Naive thymus-derived CD8-positive, alpha-beta T cell (primary cell): ENCODE measurements around the gene DKK3. TPM values are rescaled to one million over a fixed set of nuclear protein-coding genes. Genes with fewer than 3 reads are reported as not detected.

Experiments
- ATAC-seq, 2 donors: fragments of 150-1000 bp; cut with Tn5 transposase in 1 of 2; sonication (Bioruptor Pico), chemical (Tn5 transposase) in 1 of 2; 1 replicate in 1 of 2; 2 replicates in 1 of 2; pipeline ENCODE4 v1.10.0; 2021; ENCODE audit warnings: mild to moderate bottlenecking in 2 of 2, moderate library complexity in 2 of 2
- POLR2A ChIA-PET: fragments of 350-600 bp; sonication (Branson Sonifier 250); formaldehyde crosslinking; loops from one replicate; lab custom pipeline; 2021; ENCODE audit warnings: antibody characterized with exemption; lab: Charles Lee
- DNase-seq, 10 donors: peaks; one replicate each; pipeline versions ENCODE4 v3.0.0 to v3.0.0-alpha.2; 2020 to 2022
- H3K27ac Mint-ChIP-seq, 10 donors: one replicate each; pipeline ENCODE4 v1.8.0; 2020 to 2022; ENCODE audit warnings: mild to moderate bottlenecking in 10 of 10, mixed read lengths in 10 of 10, moderate library complexity in 4 of 10, inconsistent platforms in 1 of 10
- H3K27me3 Mint-ChIP-seq, 5 donors: one replicate each; pipeline ENCODE4 v1.8.0; 2021 to 2022; ENCODE audit warnings: mixed read lengths in 5 of 5
- H3K36me3 Mint-ChIP-seq, 3 donors: one replicate each; pipeline ENCODE4 v1.8.0; 2020 to 2022; ENCODE audit warnings: mixed read lengths in 3 of 3, mild to moderate bottlenecking in 2 of 3, inconsistent platforms in 1 of 3
- H3K4me1 Mint-ChIP-seq, 4 donors: one replicate each; pipeline ENCODE4 v1.8.0; 2021 to 2022; ENCODE audit warnings: mixed read lengths in 4 of 4
- H3K4me3 Mint-ChIP-seq, 10 donors: one replicate each; pipeline ENCODE4 v1.8.0; 2020 to 2022; ENCODE audit warnings: mild to moderate bottlenecking in 10 of 10, mixed read lengths in 10 of 10, moderate library complexity in 6 of 10, inconsistent platforms in 1 of 10
- H3K9me3 Mint-ChIP-seq, 9 donors: one replicate each; pipeline ENCODE4 v1.8.0; 2020 to 2022; ENCODE audit warnings: mixed read lengths in 9 of 9, mild to moderate bottlenecking in 3 of 9, inconsistent platforms in 1 of 9, moderate library complexity in 1 of 9
- polyA plus RNA-seq, 3 donors: library from polyadenylated mRNA; unstranded; fragments of 300-500 nt; fragmentation: Illumina TruSeq; gene quantifications; one replicate each; pipeline ENCODE4 v1.2.3, GENCODE V29; 2021
- total RNA-seq, 8 experiments: library from RNA in 2 of 8; stranded (reverse) in 2 of 8; gene quantifications; one replicate each; pipeline ENCODE4 v1.2.3 and lab custom pipeline; 2021 to 2026

Gene DKK3
- total RNA-seq (10 to 100 TPM in 1 of 2 experiments, 1 to 10 TPM in 1; 8.6 to 10.3 TPM), polyA plus RNA-seq (10 to 100 TPM in 1 of 3 donors, 1 to 10 TPM in 2; 2.3 to 10.8 (median 8.4) TPM), total RNA-seq (lab: John Stamatoyannopoulos, UW) (0.08 to 12.1 (median 3.0) reads per million in 6 experiments)

DNA sequence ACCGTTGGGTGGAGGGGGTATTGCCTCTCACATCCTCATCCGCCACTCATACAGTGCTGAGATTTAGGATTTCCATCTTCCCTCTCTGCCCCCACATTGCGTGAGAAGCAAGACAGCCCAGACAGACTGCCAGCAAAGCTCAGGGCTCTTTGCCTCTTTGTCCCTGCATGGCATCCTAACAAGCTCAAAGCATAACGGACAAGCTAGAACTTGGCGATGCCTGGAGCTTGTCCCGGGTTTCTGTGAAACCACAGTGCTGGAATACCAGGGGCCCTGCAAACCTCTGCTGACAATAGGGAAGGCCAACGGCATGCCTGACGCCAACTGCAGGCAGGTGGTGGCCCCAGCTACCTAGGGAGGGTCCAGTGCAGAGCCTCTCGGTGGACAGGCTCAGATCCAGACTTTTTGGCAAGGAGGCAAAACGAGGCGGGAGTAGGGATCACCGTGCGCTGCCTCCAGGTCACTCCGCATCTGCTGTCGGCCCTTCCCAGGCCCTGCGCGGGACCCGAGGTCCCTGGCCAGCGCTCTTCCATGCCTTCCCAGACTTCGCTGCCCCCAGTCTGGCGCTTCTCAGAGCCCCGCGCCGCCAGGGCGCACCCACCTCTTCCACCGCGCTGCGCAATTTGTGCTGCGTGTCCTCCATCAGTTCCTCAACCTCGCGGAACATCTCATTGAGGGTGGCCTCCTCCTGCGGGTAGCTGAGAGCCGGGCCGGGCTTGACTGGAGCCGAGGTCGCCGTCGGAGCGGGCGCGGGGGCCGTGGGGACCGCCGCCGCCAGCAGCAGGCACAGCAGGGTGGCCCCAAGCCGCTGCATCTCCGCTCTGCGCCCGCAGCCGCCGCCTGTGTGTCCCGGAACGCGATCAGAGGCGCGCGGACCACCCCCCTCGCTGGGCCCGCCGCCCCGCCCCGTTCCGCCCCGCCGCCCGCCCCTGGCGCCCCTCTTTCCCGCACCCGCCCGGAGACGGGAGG lies at the start of gene DKK3:
DKK3 (minus strand) TSS at position 858 of the 969 bp plus-strand sequence; CDS start at position 814, 44 bp downstream.
- Mint-ChIP-seq H3K27ac (peak within 1 kb of the TSS in 3 of 10 donors; percentile 36 to 75 (median 50)), H3K27me3 (peaks cover 42 to 85% (median 67%) of the 10 kb centered on the region in 5 donors), H3K9me3 (no peaks in the 10 kb centered on the region), H3K36me3 (no peaks in the 10 kb centered on the region), H3K4me1 (peaks cover 8 to 25% (median 17%) of the 10 kb centered on the region in 4 donors), H3K4me3 (peak within 1 kb of the TSS; percentile 65 to 85 (median 77))
- POLR2A ChIA-PET = interaction anchor here (0.9 to 3.7 kb wide), 2 partner anchors 10 to 12 kb away, joined by 3 to 15 read pairs; no protein-coding TSS in a partner anchor
- peak in 4 of 10 donors; percentile 6 to 23 (median 10) for DNase-seq
- ATAC-seq = peak; percentile 64 to 76

DNA sequence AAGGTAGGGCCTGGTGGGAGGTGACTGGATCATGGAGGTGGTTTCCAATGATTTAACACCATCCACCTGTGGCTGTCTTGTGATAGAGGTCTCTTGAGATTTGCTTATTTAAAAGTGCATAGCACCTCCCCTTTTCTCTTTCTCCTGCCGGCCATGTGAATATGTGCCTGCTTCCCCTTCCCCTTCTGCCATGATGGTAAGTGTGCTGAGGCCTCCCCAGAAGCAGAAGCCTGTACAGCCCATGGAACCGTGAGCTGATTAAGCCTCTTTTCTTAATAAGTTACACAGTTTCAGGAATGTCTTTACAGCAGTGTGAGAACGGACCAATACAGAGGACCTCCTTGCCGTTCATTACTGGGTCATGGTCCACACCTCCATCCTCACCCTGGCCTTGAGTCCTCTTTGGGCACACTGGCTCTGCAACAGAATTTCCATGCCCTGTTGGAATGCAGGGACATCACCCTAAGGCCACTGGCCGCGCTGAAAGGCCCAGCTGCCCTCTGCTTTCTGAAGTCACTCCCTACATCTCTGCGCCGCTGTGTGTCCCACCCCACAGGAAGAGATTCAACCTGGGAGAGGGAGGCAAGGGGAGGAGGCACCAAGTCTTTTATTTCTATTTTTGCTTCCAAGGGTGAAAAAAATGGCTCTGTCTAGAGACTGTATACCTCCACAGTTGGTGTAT lies 49.0 kb upstream of the DKK3 start:
- H3K4me3 Mint-ChIP-seq = no peak overlapping the region
- ATAC-seq (no peak), DNase-seq (no peak)
- H3K27ac Mint-ChIP-seq = peak overlapping the region in 2 of 10 donors; percentile 72 to 77
- H3K9me3 Mint-ChIP-seq = no peaks in the 10 kb centered on the region
- H3K36me3 Mint-ChIP-seq = no peaks in the 10 kb centered on the region
- H3K27me3 Mint-ChIP-seq = no peaks in the 10 kb centered on the region
- H3K4me1 Mint-ChIP-seq = peaks cover 0 to 6% (median 2%) of the 10 kb centered on the region in 4 donors
- POLR2A ChIA-PET = interaction anchor here (0.6 kb wide), 1 partner anchor 191 kb away, joined by 3 read pairs; no protein-coding TSS in a partner anchor

DNA sequence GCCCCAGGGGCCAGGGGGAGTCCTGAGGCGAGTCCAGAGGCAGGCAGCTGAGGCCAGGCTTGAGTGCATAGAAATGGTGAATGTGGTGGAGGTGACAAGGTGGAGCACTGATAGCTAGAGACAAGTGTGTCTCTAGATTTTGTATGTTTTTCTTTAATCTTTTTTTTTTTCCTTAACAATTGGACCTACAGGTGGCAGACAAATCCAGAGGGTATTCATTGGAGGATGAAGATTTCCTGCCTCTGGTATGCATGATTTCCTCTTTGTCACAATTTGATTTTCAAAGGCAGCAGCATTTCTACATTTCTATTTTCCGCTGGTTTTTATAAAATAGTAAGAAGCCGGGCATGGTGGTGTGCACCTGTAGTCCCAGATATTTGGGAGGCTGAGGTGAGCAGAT lies 47.7 kb upstream of the DKK3 start:
- Mint-ChIP-seq H3K27ac (peak overlapping the region in 2 of 10 donors; percentile 46 to 51), H3K4me1 (no peaks in the 10 kb centered on the region), H3K9me3 (no peaks in the 10 kb centered on the region), H3K27me3 (no peaks in the 10 kb centered on the region), H3K4me3 (no peak overlapping the region), H3K36me3 (no peaks in the 10 kb centered on the region)
- ATAC-seq (no peak), DNase-seq (no peak)
- POLR2A ChIA-PET = no interaction called here

DNA sequence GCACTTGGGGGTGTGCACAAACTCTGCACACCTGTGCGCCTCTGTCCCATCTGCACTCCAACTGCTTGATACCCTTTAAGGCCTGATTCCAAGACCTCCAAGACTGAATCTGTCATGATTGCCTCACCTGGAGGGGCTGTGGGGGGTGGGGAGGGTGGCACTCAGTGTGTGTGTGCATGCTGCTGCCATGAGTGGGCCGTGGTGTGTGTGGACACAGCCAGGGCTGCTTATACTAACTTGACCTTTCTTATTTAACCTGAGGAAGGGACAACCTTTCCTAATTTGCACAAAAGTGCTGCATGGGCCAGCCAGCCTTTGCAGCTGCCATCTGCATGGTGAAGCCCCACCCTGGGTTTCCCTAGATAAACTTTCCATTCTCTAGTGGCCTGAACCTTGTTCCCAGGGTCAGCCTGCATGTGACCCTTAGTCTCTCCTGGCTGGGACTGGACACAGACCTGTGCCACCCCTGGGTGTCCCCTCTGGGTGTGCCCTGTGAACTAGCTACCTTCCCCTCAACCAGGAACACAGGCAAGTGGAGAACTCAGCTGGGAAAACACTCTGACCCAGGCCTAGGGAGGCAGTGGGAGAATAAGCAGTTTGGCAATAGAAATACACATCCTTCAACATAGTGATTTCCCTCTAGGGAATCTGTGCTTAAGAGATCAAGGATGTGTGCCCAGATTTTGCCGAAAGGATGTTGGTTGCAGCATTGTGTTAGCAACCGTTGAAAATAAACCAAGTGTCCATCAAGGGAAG lies 45.4 kb upstream of the DKK3 start:
- Mint-ChIP-seq H3K9me3 (no peaks in the 10 kb centered on the region), H3K4me3 (no peak overlapping the region), H3K27me3 (no peaks in the 10 kb centered on the region), H3K27ac (no peak overlapping the region), H3K4me1 (no peaks in the 10 kb centered on the region), H3K36me3 (no peaks in the 10 kb centered on the region)
- DNase-seq (no peak), ATAC-seq (no peak)
- POLR2A ChIA-PET = no interaction called here

GRCh38 chr11:12052676-12053605 lies 44.5 kb upstream of the DKK3 start:
- POLR2A ChIA-PET = no interaction called here
- Mint-ChIP-seq H3K4me3 (no peak overlapping the region), H3K27ac (peak overlapping the region in 1 of 10 donors; percentile 17), H3K9me3 (no peaks in the 10 kb centered on the region), H3K4me1 (no peaks in the 10 kb centered on the region), H3K36me3 (no peaks in the 10 kb centered on the region), H3K27me3 (no peaks in the 10 kb centered on the region)
- DNase-seq (peak in 1 of 10 donors; percentile 13), ATAC-seq (peak in 1 of 2 donors; percentile 35)

DNA sequence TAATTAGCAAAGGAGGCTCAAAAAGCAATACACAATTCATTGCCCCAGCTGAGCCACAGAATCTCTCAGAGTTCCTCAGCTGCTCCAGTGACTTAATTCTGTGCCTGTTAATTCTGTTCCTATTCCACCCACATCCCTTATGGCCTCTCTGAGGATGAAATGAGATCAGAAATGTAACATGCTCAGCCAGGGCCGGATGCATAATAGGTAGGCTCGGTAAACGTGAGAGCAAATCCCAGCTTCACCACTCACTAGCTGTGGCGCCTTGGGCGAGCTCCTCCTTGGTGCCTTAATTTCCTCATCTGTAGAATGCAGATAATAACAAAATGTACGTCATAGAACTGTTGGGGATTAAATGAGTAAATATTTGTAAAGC lies 42.8 kb upstream of the DKK3 start:
- no peaks in the 10 kb centered on the region for H3K36me3 Mint-ChIP-seq
- peaks cover 0 to 9% (median 0%) of the 10 kb centered on the region in 5 donors for H3K27me3 Mint-ChIP-seq
- no peak overlapping the region for H3K27ac Mint-ChIP-seq
- ATAC-seq (no peak), DNase-seq (no peak)
- H3K4me3 Mint-ChIP-seq = no peak overlapping the region
- H3K4me1 Mint-ChIP-seq = peaks cover 3 to 7% (median 4%) of the 10 kb centered on the region in 4 donors
- H3K9me3 Mint-ChIP-seq = no peaks in the 10 kb centered on the region
- POLR2A ChIA-PET = interaction anchor here (1.3 kb wide), 1 partner anchor 10 kb away, joined by 3 read pairs; no protein-coding TSS in a partner anchor

GRCh38 chr11:12050470-12051286 lies 42.3 kb upstream of the DKK3 start:
- H3K27me3 Mint-ChIP-seq = peaks cover 0 to 9% (median 3%) of the 10 kb centered on the region in 5 donors
- H3K27ac Mint-ChIP-seq = no peak overlapping the region
- no peaks in the 10 kb centered on the region for H3K9me3 Mint-ChIP-seq
- ATAC-seq = no peak
- no peak for DNase-seq
- POLR2A ChIA-PET = interaction anchor here (1.3 kb wide), 1 partner anchor 11 kb away, joined by 3 read pairs; no protein-coding TSS in a partner anchor
- no peak overlapping the region for H3K4me3 Mint-ChIP-seq
- H3K36me3 Mint-ChIP-seq = no peaks in the 10 kb centered on the region
- H3K4me1 Mint-ChIP-seq = peaks cover 3 to 7% (median 4%) of the 10 kb centered on the region in 4 donors

DNA sequence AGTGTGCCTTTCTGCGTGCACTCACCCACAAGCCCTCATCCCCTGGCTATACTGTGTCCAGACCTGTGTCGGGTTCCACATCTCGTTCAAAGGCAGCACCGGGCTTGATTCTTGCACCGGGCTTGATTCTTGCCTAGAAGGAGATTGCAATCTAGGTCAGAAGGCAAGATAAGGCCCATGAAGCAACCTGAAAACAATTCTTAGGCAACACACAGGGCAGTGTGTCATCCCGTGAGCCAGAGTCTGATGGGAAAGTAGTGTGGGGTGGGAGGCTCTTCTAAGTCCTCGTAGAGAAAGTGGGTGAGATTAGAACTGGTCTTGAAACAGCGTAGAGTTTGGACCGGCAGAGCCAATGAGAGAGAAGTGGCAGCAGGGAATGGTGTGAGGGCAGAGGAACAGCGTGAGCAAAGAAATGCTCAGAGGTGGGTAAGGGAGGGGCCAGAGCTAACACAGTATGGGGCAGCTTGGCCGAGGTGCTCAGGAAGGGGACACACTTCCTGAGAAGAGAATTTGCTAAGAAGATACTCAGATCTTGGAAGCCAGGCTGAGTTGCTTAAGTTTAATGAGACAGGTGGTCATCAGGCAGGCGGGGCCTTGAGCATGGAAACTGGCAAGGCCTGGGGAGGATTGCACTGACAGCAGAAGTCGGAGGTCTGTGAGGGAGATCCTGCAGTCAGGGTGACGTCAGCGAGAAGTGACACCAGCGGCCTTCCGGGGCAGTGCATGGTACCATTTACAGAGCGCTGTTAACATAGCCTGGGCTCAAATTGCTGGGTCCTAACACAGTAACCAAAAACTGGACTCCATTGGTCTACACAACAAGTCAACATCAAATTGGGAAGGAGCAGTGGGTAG lies 40.7 kb upstream of the DKK3 start:
- DNase-seq (no peak), ATAC-seq (no peak)
- Mint-ChIP-seq H3K27me3 (peaks cover 0 to 15% (median 3%) of the 10 kb centered on the region in 5 donors), H3K36me3 (no peaks in the 10 kb centered on the region), H3K4me1 (peaks cover 3 to 7% (median 4%) of the 10 kb centered on the region in 4 donors), H3K27ac (peak overlapping the region in 1 of 10 donors; percentile 17), H3K4me3 (no peak overlapping the region), H3K9me3 (no peaks in the 10 kb centered on the region)
- POLR2A ChIA-PET = no interaction called here

DNA sequence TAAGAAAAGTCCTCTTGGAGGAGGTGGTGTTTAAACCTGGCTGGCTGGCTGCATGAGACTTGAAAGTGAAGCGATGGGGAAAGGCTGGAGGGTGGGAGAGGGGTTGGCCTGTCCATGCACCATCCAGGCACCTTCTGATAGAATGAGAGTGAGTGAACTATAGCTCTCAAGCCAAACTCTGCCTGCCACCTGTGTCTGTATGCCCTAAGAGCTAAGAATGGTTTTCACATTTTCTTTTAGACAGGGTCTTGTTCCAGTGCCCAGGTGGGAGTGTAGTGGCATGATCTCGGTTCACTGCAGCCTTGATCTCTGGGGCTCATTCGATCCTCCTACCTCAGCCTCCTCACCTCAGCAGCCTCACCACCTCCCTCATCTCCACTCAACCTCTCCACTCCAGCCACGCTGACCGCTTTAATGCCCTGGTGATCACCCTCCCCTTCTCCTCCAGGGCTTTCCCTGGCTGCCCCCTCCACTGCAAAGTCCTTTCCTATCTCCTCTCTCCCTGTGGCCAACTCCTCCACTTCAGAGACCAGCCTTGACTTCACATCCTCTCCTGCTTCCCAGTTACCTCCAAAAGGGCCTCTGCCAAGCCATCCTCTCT lies 38.3 kb upstream of the DKK3 start:
- DNase-seq = no peak
- ATAC-seq = no peak
- Mint-ChIP-seq H3K4me3 (no peak overlapping the region), H3K4me1 (peaks cover 3 to 7% (median 4%) of the 10 kb centered on the region in 4 donors), H3K27ac (peak overlapping the region in 1 of 10 donors; percentile 75), H3K36me3 (no peaks in the 10 kb centered on the region), H3K9me3 (no peaks in the 10 kb centered on the region), H3K27me3 (peaks cover 0 to 17% (median 3%) of the 10 kb centered on the region in 5 donors)
- POLR2A ChIA-PET = no interaction called here
